Spleen (tissue), 11 donors: ENCODE data around the gene PLEKHM3. TPM values are rescaled to one million over a fixed set of nuclear protein-coding genes. Genes with fewer than 3 reads are reported as not detected.
A peak's percentile ranks its signal among the peaks of the same experiment; 100 is the strongest.

Source experiments
- DNase-seq: peaks from one replicate; pipeline ENCODE4 v3.0.0-alpha.2; 2020
- H3K27ac ChIP-seq, 8 donors: fragments of 200-600 bp; sonication (generic) in 7 of 8; 1 replicate in 4 of 8; 2 replicates in 4 of 8; pipeline versions ENCODE4 v1.5.0 to v1.8.0; 2016 to 2021; ENCODE audit warnings: inconsistent platforms in 4 of 8, mild to moderate bottlenecking in 4 of 8, moderate library complexity in 1 of 8
- H3K27me3 ChIP-seq, 7 donors: fragments of 200-600 bp; sonication (generic) in 6 of 7; replicated peaks in 1 of 7; 1 replicate in 4 of 7; 2 replicates in 3 of 7; pipeline versions ENCODE4 v1.5.0 to v1.8.0; 2016 to 2021; ENCODE audit warnings: inconsistent platforms in 3 of 7, mild to moderate bottlenecking in 1 of 7
- H3K36me3 ChIP-seq, 6 donors: fragments of 200-600 bp; sonication (generic) in 5 of 6; 1 replicate in 4 of 6; 2 replicates in 2 of 6; pipeline versions ENCODE4 v1.5.0 to v1.8.0; 2016 to 2021; ENCODE audit warnings: inconsistent platforms in 2 of 6
- H3K4me1 ChIP-seq, 6 donors: fragments of 200-600 bp; sonication (generic) in 5 of 6; 1 replicate in 3 of 6; 2 replicates in 3 of 6; pipeline versions ENCODE4 v1.5.0 to v1.8.0; 2016 to 2021; ENCODE audit warnings: inconsistent platforms in 3 of 6
- H3K4me3 ChIP-seq, 8 donors: fragments of 200-600 bp; sonication (generic) in 7 of 8; 1 replicate in 4 of 8; 2 replicates in 4 of 8; pipeline versions ENCODE4 v1.5.0 to v1.8.0; 2016 to 2021; ENCODE audit warnings: inconsistent platforms in 4 of 8, mild to moderate bottlenecking in 4 of 8, moderate library complexity in 2 of 8
- H3K9me3 ChIP-seq, 8 donors: fragments of 200-600 bp; sonication (generic) in 7 of 8; 1 replicate in 4 of 8; 2 replicates in 4 of 8; pipeline versions ENCODE4 v1.5.0 to v1.8.0; 2016 to 2021; ENCODE audit warnings: inconsistent platforms in 4 of 8
- POLR2A ChIP-seq, 3 donors: fragments of 450-650 bp; IDR thresholded peaks; one replicate each; pipeline ENCODE4 v1.5.1; 2017; ENCODE audit warnings: antibody characterized with exemption in 3 of 3, mild to moderate bottlenecking in 1 of 3
- POLR2AphosphoS5 ChIP-seq, 3 donors: sonication (generic); formaldehyde crosslinking; IDR thresholded peaks; one replicate each; pipeline ENCODE4 v1.5.1; 2017; ENCODE audit warnings: antibody characterized with exemption in 3 of 3
- WGBS, 5 donors: extraction: QIAGEN DNeasy Blood & Tissue Kit in 3 of 5; methylation state at CpG; one replicate each; pipeline versions ENCODE4 v1.1.5 to v1.1.7; 2013 to 2018; 5-methylcytosine and 5-hydroxymethylcytosine counted together
- intact Hi-C: fragments of 100-400 bp; cut with DNase I; formaldehyde crosslinking; loops from one replicate; pipeline ENCODE4 v1.15.0; 2023; ENCODE audit warnings: low total_unique reads
- polyA plus RNA-seq, 3 donors: library from polyadenylated mRNA; stranded (reverse); fragments of 200-250 nt; gene quantifications; one replicate each; pipeline ENCODE4 v1.2.1, GENCODE V29; 2013
- total RNA-seq, 7 donors: library from RNA; depleted of rRNA in 3 of 7; stranded (reverse); fragments of >200 nt in 3 of 7; fragmentation: NEBNext Ultra II Directional in 4 of 7; extraction: Animal tissue kit (Norgen Biotek cat#: 25700) in 4 of 7; gene quantifications; one replicate each; pipeline versions ENCODE4 v1.1.0 to v1.2.1, GENCODE V29; 2016 to 2021
- TF ChIP-seq, protein P1 (sequence below), 11 experiments: fragments of 200-600 bp in 7 of 11; fragments of 450-650 bp in 4 of 11; sonication (generic) in 4 of 11; IDR thresholded peaks in 8 of 11; conservative IDR thresholded peaks in 3 of 11; 1 replicate in 7 of 11; 2 replicates in 4 of 11; pipeline versions ENCODE4 v1.4.0 to v1.8.0; 2016 to 2021; ENCODE audit warnings: antibody characterized with exemption in 11 of 11, inconsistent platforms in 4 of 11, mild to moderate bottlenecking in 1 of 11
- donor health status: healthy with polysubstance abuse.
- donor health status: DM: no; HTN: no; CAD: no; lungs with moderate emphysema.
- donor health status: DM: no; HTN: no; CAD: no.
- donor health status: Bipolar disorder and iron deficiency.
- donor health status: healthy.
- donor health status: DM: no; HTN: no; CAD: no.
- donor health status: DM: yes; HTN: yes; CAD: no.

Gene PLEKHM3
- total and polyA plus RNA-seq, 10 donors: 2.4 to 24.3 (median 18.3) TPM

- Histone ChIP-seq H3K27me3 (no peaks in the 10 kb centered on the region), H3K9me3 (no peaks in the 10 kb centered on the region), H3K4me1 (peaks cover 0 to 64% (median 22%) of the 10 kb centered on the region in 6 donors), H3K4me3 (no peak overlapping the region), H3K27ac (peak overlapping the region in 6 of 8 donors; percentile 5 to 63 (median 36)), H3K36me3 (peaks cover 0 to 4% (median 0%) of the 10 kb centered on the region in 6 donors)
- DNase-seq: no peak
- WGBS, 5 donors: 83 to 89% (median 87%) methylated on average over 9 of the region's 9 CpGs
- TF ChIP-seq POLR2A (IDR thresholded peaks at IDR 0.05) (no peak), POLR2AphosphoS5 (IDR thresholded peaks at IDR 0.05) (no peak)
- TF ChIP-seq, protein P1, sequence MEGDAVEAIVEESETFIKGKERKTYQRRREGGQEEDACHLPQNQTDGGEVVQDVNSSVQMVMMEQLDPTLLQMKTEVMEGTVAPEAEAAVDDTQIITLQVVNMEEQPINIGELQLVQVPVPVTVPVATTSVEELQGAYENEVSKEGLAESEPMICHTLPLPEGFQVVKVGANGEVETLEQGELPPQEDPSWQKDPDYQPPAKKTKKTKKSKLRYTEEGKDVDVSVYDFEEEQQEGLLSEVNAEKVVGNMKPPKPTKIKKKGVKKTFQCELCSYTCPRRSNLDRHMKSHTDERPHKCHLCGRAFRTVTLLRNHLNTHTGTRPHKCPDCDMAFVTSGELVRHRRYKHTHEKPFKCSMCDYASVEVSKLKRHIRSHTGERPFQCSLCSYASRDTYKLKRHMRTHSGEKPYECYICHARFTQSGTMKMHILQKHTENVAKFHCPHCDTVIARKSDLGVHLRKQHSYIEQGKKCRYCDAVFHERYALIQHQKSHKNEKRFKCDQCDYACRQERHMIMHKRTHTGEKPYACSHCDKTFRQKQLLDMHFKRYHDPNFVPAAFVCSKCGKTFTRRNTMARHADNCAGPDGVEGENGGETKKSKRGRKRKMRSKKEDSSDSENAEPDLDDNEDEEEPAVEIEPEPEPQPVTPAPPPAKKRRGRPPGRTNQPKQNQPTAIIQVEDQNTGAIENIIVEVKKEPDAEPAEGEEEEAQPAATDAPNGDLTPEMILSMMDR (IDR thresholded peaks at IDR 0.05 in 8 of 11, conservative IDR thresholded peaks at IDR 0.05 in 3 of 11): no peak
- intact Hi-C loops: no loop called here
Measured at GRCh38 chr2:208013285-208014178, 11.8 kb downstream of the PLEKHM3 start.

GRCh38 chr2:208012449-208012848 lies 12.9 kb downstream of the PLEKHM3 start:
- peaks cover 0 to 58% (median 22%) of the 10 kb centered on the region in 6 donors for H3K4me1 ChIP-seq
- peaks cover 0 to 4% (median 0%) of the 10 kb centered on the region in 6 donors for H3K36me3 ChIP-seq
- no peak overlapping the region for H3K4me3 ChIP-seq
- H3K27me3 ChIP-seq: no peaks in the 10 kb centered on the region
- intact Hi-C loops: no loop called here
- no peaks in the 10 kb centered on the region for H3K9me3 ChIP-seq
- no peak for DNase-seq
- peak overlapping the region in 1 of 8 donors; percentile 37 for H3K27ac ChIP-seq
- TF ChIP-seq, protein P1 (IDR thresholded peaks at IDR 0.05 in 8 of 11, conservative IDR thresholded peaks at IDR 0.05 in 3 of 11): no peak
- no peak for TF ChIP-seq POLR2AphosphoS5 (IDR thresholded peaks at IDR 0.05)

GRCh38 chr2:208010506-208010905 lies 14.8 kb downstream of the PLEKHM3 start:
- Histone ChIP-seq H3K27me3 (no peaks in the 10 kb centered on the region), H3K27ac (peak overlapping the region in 1 of 8 donors; percentile 7), H3K4me3 (no peak overlapping the region), H3K36me3 (no peaks in the 10 kb centered on the region), H3K9me3 (no peaks in the 10 kb centered on the region), H3K4me1 (peaks cover 0 to 60% (median 20%) of the 10 kb centered on the region in 6 donors)
- intact Hi-C loops: no loop called here
- no peak for DNase-seq
- no peak for TF ChIP-seq POLR2AphosphoS5 (IDR thresholded peaks at IDR 0.05)
- TF ChIP-seq, protein P1 (IDR thresholded peaks at IDR 0.05 in 8 of 11, conservative IDR thresholded peaks at IDR 0.05 in 3 of 11): no peak
- no peak for TF ChIP-seq POLR2A (IDR thresholded peaks at IDR 0.05)

GRCh38 chr2:208006833-208007232 lies 18.5 kb downstream of the PLEKHM3 start:
- H3K36me3 ChIP-seq: peaks cover 0 to 6% (median 0%) of the 10 kb centered on the region in 6 donors
- no peak overlapping the region for H3K27ac ChIP-seq

More at GRCh38 chr2:208006833-208007232, 18.5 kb downstream of the PLEKHM3 start:
- intact Hi-C loops: no loop called here
- TF ChIP-seq POLR2A (IDR thresholded peaks at IDR 0.05) (no peak), POLR2AphosphoS5 (IDR thresholded peaks at IDR 0.05) (no peak)
- TF ChIP-seq, protein P1 (IDR thresholded peaks at IDR 0.05 in 8 of 11, conservative IDR thresholded peaks at IDR 0.05 in 3 of 11): no peak
- DNase-seq: no peak
- Histone ChIP-seq H3K27me3 (no peaks in the 10 kb centered on the region), H3K4me1 (peaks cover 0 to 24% (median 0%) of the 10 kb centered on the region in 6 donors), H3K9me3 (no peaks in the 10 kb centered on the region), H3K4me3 (no peak overlapping the region)
- 60 to 69% (median 67%) methylated on average over 5 of the region's 5 CpGs for WGBS, 5 donors
